OCI-LY7 (cell line): ENCODE results near the gene TJP1. TPM values are rescaled to one million over a fixed set of nuclear protein-coding genes. Genes with fewer than 3 reads are reported as not detected.

Source experiments
- BruUV-seq: library from RNA; stranded (reverse); fragments of 400-500 nt; replicated peaks from 2 replicates; lab custom pipeline; 2021; lab: Mats Ljungman, UMichigan
- CTCF ChIA-PET: fragments of 300-600 bp; sonication (Branson Sonifier 250); formaldehyde crosslinking; loops from one replicate; lab custom pipeline; 2022; ENCODE audit warnings: antibody characterized with exemption; ENCODE audit not compliant: unreplicated experiment; lab: Charles Lee
- POLR2A ChIA-PET: fragments of 300-600 bp; sonication (Branson Sonifier 250); formaldehyde crosslinking; loops from one replicate; lab custom pipeline; 2022; ENCODE audit warnings: antibody characterized with exemption; lab: Charles Lee
- DNase-seq: peaks from one replicate; pipeline ENCODE4 v3.0.0-alpha.2; 2015; ENCODE audit warnings: low spot score
- H2AFZ ChIP-seq: fragments of 200-600 bp; sonication (generic), shearing (Covaris generic); 2 replicates; pipeline ENCODE4 v1.6.1; 2014; ENCODE audit warnings: mild to moderate bottlenecking, antibody characterized with exemption, low read length, moderate library complexity
- H3K27ac ChIP-seq: fragments of 200-600 bp; sonication (generic); 2 replicates; pipeline ENCODE4 v1.5.1; 2014; ENCODE audit warnings: mixed run types, low read depth, mild to moderate bottlenecking, moderate library complexity, low read length, inconsistent platforms; ENCODE audit not compliant: poor library complexity, severe bottlenecking
- H3K36me3 ChIP-seq: fragments of 200-600 bp; sonication (generic); 2 replicates; pipeline ENCODE4 v1.6.1; 2014; ENCODE audit warnings: mild to moderate bottlenecking, antibody characterized with exemption, low read length, moderate library complexity, mixed read lengths; ENCODE audit not compliant: insufficient read depth
- H3K4me1 ChIP-seq: fragments of 200-600 bp; sonication (generic); 2 replicates; pipeline ENCODE4 v1.5.1; 2014; ENCODE audit warnings: mild to moderate bottlenecking, low read length; ENCODE audit not compliant: insufficient read depth, poor library complexity, severe bottlenecking
- H3K4me2 ChIP-seq: fragments of 200-600 bp; sonication (generic); 2 replicates; pipeline ENCODE4 v1.6.1; 2014; ENCODE audit warnings: mild to moderate bottlenecking, low read length
- H3K4me3 ChIP-seq: fragments of 200-600 bp; sonication (generic); 2 replicates; pipeline ENCODE4 v1.5.1; 2014; ENCODE audit warnings: mild to moderate bottlenecking, low read depth, low read length; ENCODE audit not compliant: poor library complexity, severe bottlenecking
- H3K79me2 ChIP-seq: fragments of 200-600 bp; sonication (generic); 2 replicates; pipeline ENCODE4 v1.6.1; 2016; ENCODE audit warnings: low read depth, mild to moderate bottlenecking, low read length, moderate library complexity, mixed read lengths; ENCODE audit not compliant: insufficient read depth
- H3K9me2 ChIP-seq: fragments of 200-600 bp; sonication (generic); 2 replicates; pipeline ENCODE4 v1.6.1; 2016; ENCODE audit warnings: mild to moderate bottlenecking, low read length, mixed read lengths; ENCODE audit not compliant: insufficient read depth
- H3K9me3 ChIP-seq: fragments of 200-600 bp; sonication (generic); 2 replicates; pipeline ENCODE4 v1.6.1; 2014; ENCODE audit warnings: mild to moderate bottlenecking, mixed run types, low read length, mixed read lengths
- H4K20me1 ChIP-seq: fragments of 200-600 bp; sonication (generic); 2 replicates; pipeline ENCODE4 v1.6.1; 2014; ENCODE audit warnings: mild to moderate bottlenecking, antibody characterized with exemption, low read length, moderate library complexity, mixed read lengths; ENCODE audit not compliant: insufficient read depth
- EZH2phosphoT487 ChIP-seq: fragments of 200-600 bp; sonication (generic); IDR thresholded peaks from 2 replicates; pipeline ENCODE4 v1.6.1; 2018; ENCODE audit warnings: low read depth, borderline replicate concordance, mild to moderate bottlenecking, mixed run types, antibody characterized with exemption, low read length, moderate library complexity, mixed read lengths
- intact Hi-C: fragments of 100-400 bp; cut with micrococcal nuclease; formaldehyde crosslinking; loops from one replicate; pipeline ENCODE4 v1.10.0; 2022; ENCODE audit not compliant: unreplicated experiment
- total RNA-seq, 2 experiments: library from RNA; depleted of rRNA in 1 of 2; stranded (reverse); fragments of >200 nt in 1 of 2; shearing (Covaris generic) in 1 of 2; gene quantifications; 2 replicates each; pipeline ENCODE4 v1.2.3, GENCODE V29; 2014 to 2022
- TF ChIP-seq, protein P1 (sequence below): fragments of 200-600 bp; sonication (generic); conservative IDR thresholded peaks from 2 replicates; pipeline ENCODE4 v1.5.1; 2014; ENCODE audit warnings: mild to moderate bottlenecking, antibody characterized with exemption, low read length, moderate library complexity, mixed read lengths

The TJP1 gene
- total RNA-seq, 2 experiments from 2014 or later: 0.19 to 0.32 TPM

DNA sequence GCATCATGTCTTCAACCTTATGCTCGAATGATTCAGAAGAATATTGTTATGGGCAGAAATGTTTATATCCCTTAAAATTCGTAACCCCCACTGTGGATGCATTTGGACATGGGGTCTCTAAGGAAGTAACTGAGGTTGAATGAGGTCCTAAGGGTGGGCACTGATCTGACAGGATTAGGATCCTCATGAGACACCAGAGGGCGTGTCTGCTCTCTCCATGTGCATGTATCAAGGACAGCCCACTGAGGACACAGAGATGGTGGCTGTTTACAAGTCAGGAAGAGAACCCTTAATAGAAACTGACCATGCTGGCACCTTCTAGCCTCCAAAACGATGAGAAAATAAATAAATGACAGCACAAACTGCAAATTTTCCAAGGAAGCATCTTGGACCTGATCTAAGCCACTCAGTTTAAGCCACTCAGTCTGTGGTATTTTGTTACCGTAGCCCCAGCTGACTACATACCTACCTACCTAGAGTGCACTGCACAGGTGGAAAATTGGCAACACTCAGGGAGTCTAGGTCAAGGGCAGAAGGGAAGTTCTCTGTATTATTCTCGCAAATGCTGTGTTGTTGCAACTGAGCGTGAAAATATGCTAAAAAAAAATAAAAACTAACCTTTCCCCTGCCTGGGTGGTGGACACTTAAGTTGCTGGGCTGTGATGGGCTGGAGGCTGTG is 126.6 kb downstream of the TJP1 start:
- POLR2A ChIA-PET: no interaction called here
- Histone ChIP-seq H3K4me2 (no peak overlapping the region), H3K27ac (no peak overlapping the region), H3K9me2 (no peaks in the 10 kb centered on the region), H4K20me1 (no peaks in the 10 kb centered on the region), H3K4me3 (no peak overlapping the region), H3K4me1 (no peaks in the 10 kb centered on the region), H2AFZ (no peak overlapping the region), H3K79me2 (no peaks in the 10 kb centered on the region), H3K36me3 (no peaks in the 10 kb centered on the region), H3K9me3 (no peaks in the 10 kb centered on the region)
- CTCF ChIA-PET: no interaction called here
- BruUV-seq: no TSS peak
- no peak for TF ChIP-seq EZH2phosphoT487
- TF ChIP-seq, protein P1, sequence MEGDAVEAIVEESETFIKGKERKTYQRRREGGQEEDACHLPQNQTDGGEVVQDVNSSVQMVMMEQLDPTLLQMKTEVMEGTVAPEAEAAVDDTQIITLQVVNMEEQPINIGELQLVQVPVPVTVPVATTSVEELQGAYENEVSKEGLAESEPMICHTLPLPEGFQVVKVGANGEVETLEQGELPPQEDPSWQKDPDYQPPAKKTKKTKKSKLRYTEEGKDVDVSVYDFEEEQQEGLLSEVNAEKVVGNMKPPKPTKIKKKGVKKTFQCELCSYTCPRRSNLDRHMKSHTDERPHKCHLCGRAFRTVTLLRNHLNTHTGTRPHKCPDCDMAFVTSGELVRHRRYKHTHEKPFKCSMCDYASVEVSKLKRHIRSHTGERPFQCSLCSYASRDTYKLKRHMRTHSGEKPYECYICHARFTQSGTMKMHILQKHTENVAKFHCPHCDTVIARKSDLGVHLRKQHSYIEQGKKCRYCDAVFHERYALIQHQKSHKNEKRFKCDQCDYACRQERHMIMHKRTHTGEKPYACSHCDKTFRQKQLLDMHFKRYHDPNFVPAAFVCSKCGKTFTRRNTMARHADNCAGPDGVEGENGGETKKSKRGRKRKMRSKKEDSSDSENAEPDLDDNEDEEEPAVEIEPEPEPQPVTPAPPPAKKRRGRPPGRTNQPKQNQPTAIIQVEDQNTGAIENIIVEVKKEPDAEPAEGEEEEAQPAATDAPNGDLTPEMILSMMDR: peak; percentile 69
- DNase-seq: peak; percentile 44
- intact Hi-C loops: no loop called here

DNA sequence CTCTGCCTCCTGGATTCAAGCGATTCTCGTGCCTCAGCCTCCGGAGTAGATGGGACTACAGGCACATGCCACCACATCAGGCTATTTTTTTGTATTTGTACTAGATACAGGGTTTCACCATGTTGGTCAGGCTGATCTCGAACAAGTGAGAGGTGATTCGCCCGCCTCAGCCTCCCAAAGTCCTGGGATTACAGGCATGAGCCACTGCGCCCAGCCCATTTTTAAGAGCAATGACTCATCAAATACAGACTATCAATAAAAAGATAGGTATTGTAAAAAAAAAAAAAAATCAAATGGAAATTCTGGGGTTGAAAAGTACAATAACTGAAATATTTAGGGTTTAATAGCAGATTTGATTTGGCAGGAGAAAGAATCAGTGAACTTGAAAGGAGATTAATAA is 129.0 kb downstream of the TJP1 start:
- no peaks in the 10 kb centered on the region for H3K36me3 ChIP-seq
- H4K20me1 ChIP-seq: no peaks in the 10 kb centered on the region
- no TSS peak for BruUV-seq
- no peak for DNase-seq
- H3K9me3 ChIP-seq: no peaks in the 10 kb centered on the region
- TF ChIP-seq, protein P1: no peak
- no peak for TF ChIP-seq EZH2phosphoT487
- H2AFZ ChIP-seq: no peak overlapping the region
- intact Hi-C loops: no loop called here
- ChIA-PET POLR2A (interaction anchor here (0.6 kb wide), 1 partner anchor 23 kb away, joined by 3 read pairs; no protein-coding TSS in a partner anchor), CTCF (no interaction called here)
- no peak overlapping the region for H3K27ac ChIP-seq
- no peaks in the 10 kb centered on the region for H3K79me2 ChIP-seq
- H3K9me2 ChIP-seq: no peaks in the 10 kb centered on the region
- no peak overlapping the region for H3K4me3 ChIP-seq
- no peak overlapping the region for H3K4me2 ChIP-seq
- H3K4me1 ChIP-seq: no peaks in the 10 kb centered on the region

DNA sequence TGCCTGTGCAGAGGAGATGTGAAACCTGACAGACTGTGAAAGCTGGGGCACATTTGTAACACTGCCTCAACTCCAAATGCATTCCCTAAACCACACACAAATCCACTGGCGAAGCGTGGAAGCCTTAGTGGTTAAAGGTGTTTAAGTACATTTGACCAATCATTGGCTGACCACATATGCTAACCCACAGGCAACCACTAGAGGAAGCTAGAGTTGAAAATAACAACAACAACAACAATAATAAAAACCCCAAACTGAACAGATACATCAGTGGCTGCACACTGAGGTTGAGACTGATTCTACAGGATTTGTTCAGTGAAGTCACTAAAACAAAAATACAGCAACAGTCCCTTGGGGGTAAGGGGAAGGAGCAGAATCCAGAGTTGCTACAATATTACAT is 129.7 kb downstream of the TJP1 start:
- Histone ChIP-seq H3K4me1 (no peaks in the 10 kb centered on the region), H3K4me2 (no peak overlapping the region), H3K9me2 (no peaks in the 10 kb centered on the region), H3K36me3 (no peaks in the 10 kb centered on the region), H3K79me2 (no peaks in the 10 kb centered on the region), H4K20me1 (no peaks in the 10 kb centered on the region), H3K4me3 (no peak overlapping the region), H2AFZ (no peak overlapping the region), H3K27ac (no peak overlapping the region), H3K9me3 (no peaks in the 10 kb centered on the region)
- TF ChIP-seq, protein P1: 0 out of 2 replicates have a peak, but pooled peaks have one; percentile 26
- no peak for TF ChIP-seq EZH2phosphoT487
- ChIA-PET CTCF (no interaction called here), POLR2A (no interaction called here)
- no peak for DNase-seq
- no TSS peak for BruUV-seq
- intact Hi-C loops: no loop called here
